GM21576 (cell line): ENCODE measurements around the gene MGMT.

Source experiments
- ATAC-seq: cut with Tn5 transposase; IDR thresholded peaks from one replicate; pipeline ENCODE4 v1.9.1; 2021; ENCODE audit warnings: mild to moderate bottlenecking, moderate library complexity; ENCODE audit not compliant: unreplicated experiment

MGMT gene

GRCh38 chr10:129646973-129647372 is 179.9 kb downstream of the MGMT start:
- ATAC-seq: no peak

- no peak for ATAC-seq
These were observed 180.5 kb downstream of the MGMT start for GRCh38 chr10:129647590-129647989.

GRCh38 chr10:129648856-129649255 is 181.8 kb downstream of the MGMT start:
- no peak for ATAC-seq

DNA sequence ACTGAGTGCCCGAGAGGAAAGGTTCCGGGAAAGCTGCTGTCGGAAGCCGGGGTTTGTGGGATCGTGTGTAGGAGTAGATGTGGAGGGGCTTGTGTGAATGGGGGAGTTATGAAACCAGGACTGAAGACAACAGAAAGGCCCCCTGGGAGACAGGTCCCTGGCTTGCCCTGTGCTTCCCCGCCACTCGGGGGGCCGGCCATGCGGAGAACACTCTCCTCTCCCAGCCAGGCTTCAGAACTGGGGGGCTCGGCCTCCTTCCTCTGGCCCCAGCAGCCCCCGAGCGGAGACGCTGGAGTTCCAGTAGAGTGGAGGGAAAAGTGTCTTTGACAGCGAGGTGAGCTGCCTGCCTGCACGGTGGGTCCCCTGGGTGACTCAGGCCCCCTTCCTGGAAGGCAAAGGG is 185.0 kb downstream of the MGMT start:
- ATAC-seq: no peak

GRCh38 chr10:129652521-129653201 is 185.6 kb downstream of the MGMT start:
- no peak for ATAC-seq

DNA sequence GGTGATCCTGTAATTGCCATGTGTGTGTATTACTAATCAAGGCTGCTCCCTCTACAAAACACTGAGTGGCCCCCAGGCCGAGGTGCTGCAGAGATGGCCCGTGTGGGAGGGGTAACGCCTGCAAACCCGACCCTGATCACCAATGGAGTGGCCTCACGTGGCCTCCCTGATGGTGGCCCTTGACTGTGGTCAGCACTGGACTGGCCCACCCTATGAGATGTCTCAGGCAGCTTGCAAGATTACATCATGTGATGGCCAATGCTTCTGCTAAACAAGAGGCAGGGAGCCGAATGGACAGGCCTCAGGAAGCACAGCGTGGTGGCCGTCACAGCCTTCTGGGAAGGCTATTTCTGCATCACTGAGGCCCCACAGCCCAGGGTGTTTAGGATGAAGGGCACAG is 186.4 kb downstream of the MGMT start:
- no peak for ATAC-seq

- no peak for ATAC-seq
These were observed 186.8 kb downstream of the MGMT start for GRCh38 chr10:129653861-129654260.

DNA sequence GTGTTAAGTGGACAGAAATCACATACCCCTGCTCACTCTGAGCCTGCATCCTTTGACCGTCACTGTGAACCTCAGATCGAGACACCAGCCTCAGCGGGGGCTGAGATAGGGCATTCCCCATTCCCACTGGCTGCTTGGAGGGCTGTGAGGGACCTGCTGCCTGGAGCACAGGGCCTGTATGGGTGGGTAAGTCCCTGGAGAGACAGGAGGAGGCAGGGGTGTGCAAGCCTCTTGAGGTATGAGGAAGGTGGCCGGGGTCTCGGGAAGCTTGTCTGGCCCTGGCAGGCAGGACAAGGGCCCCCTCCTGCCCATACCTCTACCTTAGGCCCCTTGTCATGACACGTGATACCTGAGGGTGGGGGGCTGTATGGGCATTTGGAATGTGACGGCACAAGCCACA is 187.4 kb downstream of the MGMT start:
- no peak for ATAC-seq

GRCh38 chr10:129655007-129655678 is 188.1 kb downstream of the MGMT start:
- no peak for ATAC-seq

GRCh38 chr10:129655679-129656031 is 188.6 kb downstream of the MGMT start:
- no peak for ATAC-seq

GRCh38 chr10:129656642-129657041 is 189.6 kb downstream of the MGMT start:
- ATAC-seq: no peak

DNA sequence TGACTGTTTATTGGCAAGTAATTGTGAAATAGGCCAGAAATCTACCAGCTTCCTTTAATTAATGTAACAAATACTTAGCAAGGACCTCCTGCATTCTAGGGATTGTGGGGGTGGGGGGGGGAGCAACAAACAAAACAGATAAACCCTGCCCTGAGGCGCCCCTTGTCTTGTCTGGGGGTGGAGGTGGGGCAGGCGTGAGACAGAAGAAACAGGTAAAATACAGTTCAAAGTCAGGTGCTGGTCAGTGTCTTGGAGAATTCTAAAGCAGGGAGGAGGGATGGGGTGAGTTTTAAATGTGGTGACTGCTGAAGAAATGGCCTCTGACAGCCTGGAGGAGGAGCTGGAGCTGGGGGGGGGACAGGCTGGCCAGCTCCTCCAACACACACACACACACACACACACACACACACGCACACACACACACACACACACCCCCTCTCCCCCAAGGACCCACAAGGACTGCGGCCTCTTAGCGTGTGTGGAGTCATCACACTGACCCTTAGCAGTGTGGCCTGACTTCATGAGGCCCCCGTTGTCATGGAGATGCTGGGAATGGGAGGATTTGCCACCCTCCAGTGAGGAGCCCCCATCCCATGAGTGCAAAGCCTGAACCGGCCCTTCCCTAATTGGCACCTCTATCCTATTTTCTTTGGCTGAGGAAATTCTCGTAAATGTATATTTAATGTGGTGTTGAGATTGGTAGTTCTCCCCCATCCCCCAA is 190.4 kb downstream of the MGMT start:
- no peak for ATAC-seq

DNA sequence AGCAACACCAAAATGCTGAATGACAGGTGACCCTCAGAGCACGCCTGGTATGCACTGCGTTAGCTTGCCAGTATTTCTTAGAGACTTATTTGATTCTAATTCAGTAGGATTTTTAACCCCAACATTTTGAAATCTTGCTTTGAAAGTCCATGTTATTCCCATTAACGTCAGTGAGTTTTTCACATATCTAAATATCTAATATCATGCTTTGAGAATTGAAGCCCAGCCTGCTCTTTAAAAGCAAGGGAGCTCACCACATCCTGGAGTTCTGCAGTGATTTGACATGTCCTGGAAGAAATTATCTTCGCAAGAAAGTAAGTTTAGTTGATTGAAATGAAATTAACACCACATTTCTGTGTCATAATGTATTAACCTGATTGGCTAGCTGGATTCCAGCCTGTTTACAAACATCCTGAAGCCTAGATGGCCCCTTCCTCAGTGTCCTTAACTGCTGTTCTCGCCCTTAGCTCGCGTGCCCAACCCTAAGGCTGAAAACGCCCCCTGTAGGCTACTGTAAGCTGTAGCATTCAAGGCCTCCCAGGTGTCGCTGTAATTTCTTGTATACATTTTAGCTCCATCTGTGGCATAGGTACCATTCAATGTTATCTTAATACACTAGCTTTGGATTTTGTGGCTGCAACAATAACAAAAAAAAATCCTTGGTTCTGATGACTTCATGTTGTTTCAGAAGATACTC is 191.5 kb downstream of the MGMT start:
- ATAC-seq: no peak

DNA sequence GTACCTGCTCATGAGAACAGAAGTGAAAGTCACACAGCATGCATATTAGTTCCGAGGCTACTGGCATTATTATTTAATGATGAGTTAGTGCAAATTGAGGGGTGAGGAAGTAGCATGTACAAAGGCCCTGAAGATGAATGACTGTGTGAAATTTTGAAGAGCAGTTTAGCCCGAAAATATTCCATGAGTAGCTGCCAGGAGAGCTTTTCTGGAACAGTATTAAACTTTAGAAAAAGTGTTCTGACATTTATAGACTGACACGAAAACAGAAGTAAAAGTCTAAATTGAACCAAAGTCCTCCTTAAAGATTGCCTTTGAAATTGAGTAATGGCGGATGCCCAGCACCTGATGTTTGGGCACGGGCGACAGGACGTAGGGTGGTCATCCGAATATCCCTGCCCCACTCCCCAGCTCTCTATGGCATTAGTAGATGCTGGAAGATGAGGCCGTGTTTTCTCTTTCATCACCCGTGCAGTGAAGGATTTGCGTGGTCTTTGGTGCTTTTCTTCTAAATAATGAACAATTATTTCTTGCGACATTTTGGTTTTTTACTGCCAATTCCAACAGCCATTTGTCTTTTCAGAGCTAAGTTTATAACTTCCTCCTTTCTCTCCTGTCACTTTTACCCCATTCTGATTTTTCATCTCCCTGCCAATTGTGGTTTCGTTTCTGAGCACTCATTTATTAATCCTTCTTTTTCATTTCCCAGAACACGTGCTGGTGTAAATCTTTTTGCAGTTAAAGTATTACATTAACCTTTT is 192.6 kb downstream of the MGMT start:
- no peak for ATAC-seq

DNA sequence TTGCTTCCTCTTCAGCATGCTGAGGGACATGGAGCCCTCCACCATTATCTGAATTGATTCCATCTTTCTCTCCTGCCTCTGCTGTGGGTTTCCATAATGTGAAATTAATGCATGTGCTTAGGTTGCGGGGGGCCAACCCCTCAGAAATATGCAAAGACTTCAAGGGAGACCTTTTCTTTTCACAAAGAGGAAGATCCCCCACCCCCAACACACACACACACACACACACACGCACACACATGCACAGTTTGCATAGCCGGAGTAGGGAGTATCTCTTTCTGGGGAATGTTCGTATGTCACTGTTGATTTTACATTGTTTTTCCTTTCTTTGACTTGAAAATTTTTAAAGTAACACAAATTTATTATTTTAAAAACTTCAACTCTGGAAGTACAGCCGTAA is 193.5 kb downstream of the MGMT start:
- no peak for ATAC-seq

- no peak for ATAC-seq
These were observed 195.4 kb downstream of the MGMT start for GRCh38 chr10:129662426-129662825.

GRCh38 chr10:129670124-129670523 is 203.1 kb downstream of the MGMT start:
- no peak for ATAC-seq

- ATAC-seq: no peak
These were observed 206.3 kb downstream of the MGMT start for GRCh38 chr10:129673292-129673691.

DNA sequence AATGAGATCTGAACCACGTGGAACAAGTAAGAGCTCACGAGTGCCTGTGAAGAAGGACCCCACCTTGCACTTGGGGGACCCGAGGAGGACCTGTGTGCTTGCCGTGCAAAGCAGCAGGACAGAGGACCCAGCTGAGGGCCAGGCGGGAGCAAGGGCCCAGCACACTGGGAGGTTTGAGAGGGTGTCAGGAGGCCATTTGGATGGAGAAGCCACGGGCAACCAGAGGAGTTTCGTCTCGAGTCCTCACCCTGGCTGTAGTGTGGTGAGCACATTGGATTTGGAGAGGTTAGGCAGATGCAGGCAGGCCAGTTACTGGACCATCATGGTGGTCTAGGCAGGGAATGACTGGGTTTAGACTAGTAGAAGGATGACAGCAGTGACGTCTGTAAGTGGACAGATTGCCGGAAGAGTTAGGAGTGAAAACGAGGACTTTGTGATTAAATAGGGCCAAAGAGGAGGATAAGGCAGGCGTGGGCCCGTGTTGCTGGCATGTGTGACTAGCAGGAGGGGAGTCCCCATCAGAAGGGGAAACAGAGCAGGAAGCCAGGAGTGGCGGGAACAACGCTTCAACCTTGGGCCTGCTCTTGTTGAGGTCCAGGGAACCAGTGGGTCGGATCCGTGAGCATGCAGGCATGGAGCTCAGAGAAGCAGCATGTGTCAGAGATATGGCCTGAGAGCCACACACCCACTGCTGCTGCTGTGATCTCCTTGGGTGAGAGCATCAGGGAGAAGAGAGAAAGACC is 208.2 kb downstream of the MGMT start:
- ATAC-seq: no peak

- no peak for ATAC-seq
These were observed 209.0 kb downstream of the MGMT start for GRCh38 chr10:129676014-129676413.
